Measurements from ENCODE around the gene ZSWIM3. TPM values are rescaled to one million over a fixed set of nuclear protein-coding genes. Genes with fewer than 3 reads are reported as not detected.

The ZSWIM3 gene
- total and polyA plus RNA-seq, 2 of the 13 experiments (the other 11 are each of a cell fraction or from before 2014, with no cell fraction given), result 5.2 to 5.8 TPM

GRCh38 chr20:45912344-45912682 lies 54.9 kb downstream of the ZSWIM3 start (continued):
- 0 out of 2 replicates have a peak, but pooled peaks have one; percentile 16 for TF ChIP-seq ZNF142 (CRISPR knock-in tag; IDR thresholded peaks at IDR 0.05)
- peak; percentile 18 for TF ChIP-seq ZNF781 (CRISPR knock-in tag; IDR thresholded peaks at IDR 0.05; ENCODE audit: borderline replicate concordance, not compliant biosample characterization)
- TF ChIP-seq ZNF331 (CRISPR knock-in tag; IDR thresholded peaks at IDR 0.05), result 0 out of 2 replicates have a peak, but pooled peaks have one; percentile 3
- TF ChIP-seq ZNF839 (CRISPR knock-in tag; IDR thresholded peaks at IDR 0.05; ENCODE audit: borderline replicate concordance), result peak; percentile 46; the same call in 1 of the 2 replicates
- TF ChIP-seq ZMYM3 (CRISPR knock-in tag; IDR thresholded peaks at IDR 0.05), result 0 out of 2 replicates have a peak, but pooled peaks have one; percentile 41
- TF ChIP-seq ARID2 (CRISPR knock-in tag; IDR thresholded peaks at IDR 0.05; ENCODE audit: borderline replicate concordance), result peak; percentile 2; the same call in 1 of the 2 replicates
- TF ChIP-seq ZNF251 (CRISPR knock-in tag; IDR thresholded peaks at IDR 0.05), result no peak
- TF ChIP-seq ZNF564 (CRISPR knock-in tag; IDR thresholded peaks at IDR 0.05), result no peak

All from HepG2 (cell line).